Ammon's horn (tissue), 1 donor: ENCODE measurements around the gene NR2E1.

Experiments
- DNase-seq: peaks from one replicate; pipeline ENCODE4 v3.0.0-alpha.2; 2016; ENCODE audit warnings: low spot score

The NR2E1 gene

DNA sequence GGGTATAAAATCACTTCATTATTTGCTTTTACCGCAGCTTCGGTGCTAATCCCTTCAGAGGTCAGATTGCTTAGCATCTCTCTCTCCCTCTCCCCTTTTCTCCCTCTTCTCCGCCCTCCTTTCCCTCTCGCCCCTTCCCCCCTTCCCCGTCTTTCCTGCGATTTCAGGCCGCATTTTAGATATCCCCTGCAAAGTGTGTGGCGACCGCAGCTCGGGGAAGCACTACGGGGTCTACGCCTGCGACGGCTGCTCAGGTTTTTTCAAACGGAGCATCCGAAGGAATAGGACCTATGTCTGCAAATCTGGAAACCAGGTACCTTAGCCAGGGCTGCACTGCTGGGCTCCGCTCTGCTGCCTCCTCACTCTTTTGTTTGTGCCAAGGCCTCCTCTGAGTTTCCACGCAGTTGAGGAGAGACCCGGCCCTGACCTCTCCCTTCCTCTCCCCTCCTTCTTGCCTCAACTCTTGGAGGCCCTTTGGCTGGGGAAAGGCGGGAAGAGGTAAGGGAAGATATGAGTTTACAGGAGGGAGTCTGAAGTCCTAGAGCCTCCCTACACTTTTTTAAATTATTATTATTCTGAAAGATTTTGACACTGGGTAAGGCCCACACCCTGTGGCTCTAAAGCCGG lies 5.6 kb downstream of the NR2E1 start:
- DNase-seq = no peak

DNA sequence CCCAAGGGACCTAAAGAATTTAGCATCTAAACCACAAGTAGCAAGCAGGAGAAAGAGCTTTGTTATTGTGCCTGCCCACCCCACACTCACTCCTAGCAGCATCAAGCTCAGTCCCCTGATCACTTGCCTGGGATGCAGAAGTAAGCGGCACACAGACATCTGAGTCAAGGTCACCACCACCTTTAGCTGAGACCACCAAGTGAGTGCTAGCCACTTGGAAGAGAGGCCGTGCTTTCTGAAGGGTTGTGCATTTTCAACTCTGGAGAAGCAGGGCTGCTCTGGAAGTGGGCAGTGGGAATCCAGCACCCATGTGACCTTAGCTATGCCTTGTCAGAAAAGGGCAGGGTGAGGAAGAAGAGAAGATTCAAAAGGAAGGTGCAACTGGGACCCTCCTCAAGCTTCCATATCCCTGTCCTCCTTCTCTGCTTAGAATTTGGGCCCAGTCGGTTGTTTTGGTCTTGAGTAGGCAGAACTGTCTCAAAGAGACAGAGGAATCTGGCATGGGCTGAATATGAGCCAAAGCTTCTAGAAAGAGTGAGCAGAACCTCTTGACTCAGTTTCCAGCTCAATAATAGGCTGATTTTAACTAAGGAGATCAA lies 6.2 kb downstream of the NR2E1 start:
- no peak for DNase-seq

DNA sequence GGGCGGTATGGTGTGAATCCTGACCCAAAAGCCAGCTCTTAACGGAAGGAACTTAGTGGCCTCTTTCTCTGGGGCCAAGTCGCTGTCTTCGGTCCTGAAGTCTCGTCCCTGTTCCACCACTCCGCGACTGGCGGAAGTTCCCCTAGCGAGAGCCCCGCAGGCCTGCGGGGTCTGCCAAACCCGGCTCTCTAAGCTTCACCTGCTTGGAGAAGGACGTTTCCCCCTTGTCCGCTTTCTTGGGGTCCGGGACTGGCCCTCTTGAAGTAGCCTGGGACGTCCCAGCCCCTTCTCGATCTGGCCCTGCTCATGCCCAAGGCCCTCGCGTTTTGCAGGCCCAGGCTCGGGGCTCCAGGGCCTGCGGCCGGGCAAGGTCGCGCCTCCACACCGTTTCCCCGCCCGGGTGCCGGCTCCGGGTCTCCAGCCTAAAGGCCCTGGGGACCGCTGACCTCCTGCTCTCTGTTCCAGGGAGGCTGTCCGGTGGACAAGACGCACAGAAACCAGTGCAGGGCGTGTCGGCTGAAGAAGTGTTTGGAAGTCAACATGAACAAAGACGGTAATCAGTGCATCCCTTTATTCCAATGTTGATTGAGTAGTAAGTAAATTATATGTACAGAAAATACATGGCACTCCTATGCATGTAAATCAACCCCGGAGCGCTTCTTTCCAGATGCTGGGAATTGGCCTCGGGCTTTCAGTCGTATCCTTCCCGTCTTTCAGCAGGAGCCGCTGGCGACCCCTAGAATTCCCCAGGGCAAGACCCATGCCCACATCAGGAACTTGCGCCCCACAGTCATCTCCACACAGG lies 8.8 kb downstream of the NR2E1 start:
- DNase-seq = no peak

GRCh38 chr6:108175176-108175591 lies 9.4 kb downstream of the NR2E1 start:
- DNase-seq = no peak

GRCh38 chr6:108175592-108176279 lies 9.9 kb downstream of the NR2E1 start:
- DNase-seq = no peak

- DNase-seq = no peak
These were observed 10.7 kb downstream of the NR2E1 start for GRCh38 chr6:108176281-108177089.

GRCh38 chr6:108179741-108180140 lies 13.9 kb downstream of the NR2E1 start:
- DNase-seq = no peak

GRCh38 chr6:108180266-108180665 lies 14.4 kb downstream of the NR2E1 start:
- DNase-seq = no peak

- no peak for DNase-seq
These were observed 15.0 kb downstream of the NR2E1 start for GRCh38 chr6:108180776-108181175.

DNA sequence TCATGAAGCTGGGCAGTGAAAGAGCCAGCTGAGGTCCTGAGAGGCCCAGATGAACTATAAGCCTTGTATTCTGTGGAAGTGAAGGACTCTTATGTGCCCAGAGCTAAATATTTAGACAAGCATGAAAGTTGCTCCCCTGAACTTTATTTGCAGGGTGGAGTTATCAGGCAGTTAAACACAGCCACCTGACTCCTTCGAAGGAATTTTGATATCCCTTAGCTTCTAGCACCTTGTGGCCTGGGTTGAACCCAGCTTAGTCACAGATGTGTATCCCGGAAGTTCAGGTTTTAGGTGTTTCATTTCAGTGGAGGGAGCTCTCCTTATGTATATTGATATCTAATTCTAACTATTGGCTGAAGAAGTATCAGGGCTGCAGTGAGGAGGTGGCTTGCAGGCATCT lies 20.4 kb downstream of the NR2E1 start:
- DNase-seq = no peak

DNA sequence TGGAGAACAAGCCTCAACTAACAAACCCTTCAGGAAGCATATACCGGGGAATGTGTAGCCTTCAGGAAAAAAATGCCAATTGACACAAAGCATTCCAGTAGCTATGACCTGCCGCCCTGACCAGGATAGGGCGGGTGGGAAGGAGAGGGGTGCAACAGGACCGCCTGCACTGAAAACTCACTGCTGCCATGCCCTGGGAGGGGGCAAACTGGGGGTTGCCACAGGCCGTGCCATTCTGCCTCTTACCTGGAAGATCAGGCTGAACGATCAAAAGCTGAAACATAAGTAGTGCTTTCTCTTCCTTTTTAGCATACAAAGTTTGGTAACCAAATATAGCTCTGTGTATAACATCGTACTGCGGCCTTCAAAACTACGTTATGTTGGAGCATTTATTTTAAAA lies 21.7 kb downstream of the NR2E1 start:
- DNase-seq = no peak

DNA sequence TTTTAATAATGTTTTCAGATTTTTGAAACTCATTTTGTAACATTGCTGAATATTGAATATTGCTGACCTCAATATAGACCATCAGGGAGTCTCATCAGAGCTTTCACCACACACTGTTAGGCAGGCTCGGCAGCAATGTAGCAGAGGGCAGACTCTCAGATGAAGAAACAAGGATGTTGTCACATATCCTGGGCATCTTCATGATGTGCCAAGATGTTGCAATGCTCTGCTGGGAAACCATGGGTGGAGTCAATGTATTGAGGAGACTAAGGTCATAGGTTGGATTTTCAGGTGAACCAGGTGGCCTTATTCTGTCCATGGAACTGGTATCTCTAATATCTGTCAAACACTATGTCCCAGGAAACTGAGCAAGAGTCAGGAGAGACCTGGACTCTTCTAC lies 27.3 kb downstream of the NR2E1 start:
- DNase-seq = no peak

DNA sequence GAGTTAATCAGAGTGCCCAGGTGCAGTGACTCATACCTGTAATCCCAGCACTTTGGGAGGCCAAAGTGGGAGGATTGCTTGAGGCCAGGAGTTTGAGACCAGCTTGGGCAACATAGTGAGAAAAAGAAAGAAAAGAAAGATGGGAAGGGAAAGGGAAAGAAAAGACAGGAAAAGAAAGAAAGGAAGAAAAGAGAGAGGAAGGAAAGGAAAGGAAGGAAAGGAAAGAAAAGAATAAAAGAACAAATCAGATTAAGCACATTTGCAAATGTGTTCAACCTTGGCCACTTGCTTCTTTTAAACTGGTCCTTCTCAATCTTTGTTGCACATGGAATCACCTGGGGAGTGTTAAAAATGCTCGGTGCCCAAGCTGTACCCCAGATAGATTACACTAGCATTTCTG lies 28.0 kb downstream of the NR2E1 start:
- DNase-seq = no peak

GRCh38 chr6:108194503-108194902 lies 28.7 kb downstream of the NR2E1 start:
- no peak for DNase-seq

GRCh38 chr6:108195209-108195608 lies 29.4 kb downstream of the NR2E1 start:
- no peak for DNase-seq

GRCh38 chr6:108198761-108199498 lies 33.1 kb downstream of the NR2E1 start:
- no peak for DNase-seq

GRCh38 chr6:108200186-108200585 lies 34.4 kb downstream of the NR2E1 start:
- DNase-seq = no peak

GRCh38 chr6:108200631-108201030 lies 34.8 kb downstream of the NR2E1 start:
- DNase-seq = no peak

DNA sequence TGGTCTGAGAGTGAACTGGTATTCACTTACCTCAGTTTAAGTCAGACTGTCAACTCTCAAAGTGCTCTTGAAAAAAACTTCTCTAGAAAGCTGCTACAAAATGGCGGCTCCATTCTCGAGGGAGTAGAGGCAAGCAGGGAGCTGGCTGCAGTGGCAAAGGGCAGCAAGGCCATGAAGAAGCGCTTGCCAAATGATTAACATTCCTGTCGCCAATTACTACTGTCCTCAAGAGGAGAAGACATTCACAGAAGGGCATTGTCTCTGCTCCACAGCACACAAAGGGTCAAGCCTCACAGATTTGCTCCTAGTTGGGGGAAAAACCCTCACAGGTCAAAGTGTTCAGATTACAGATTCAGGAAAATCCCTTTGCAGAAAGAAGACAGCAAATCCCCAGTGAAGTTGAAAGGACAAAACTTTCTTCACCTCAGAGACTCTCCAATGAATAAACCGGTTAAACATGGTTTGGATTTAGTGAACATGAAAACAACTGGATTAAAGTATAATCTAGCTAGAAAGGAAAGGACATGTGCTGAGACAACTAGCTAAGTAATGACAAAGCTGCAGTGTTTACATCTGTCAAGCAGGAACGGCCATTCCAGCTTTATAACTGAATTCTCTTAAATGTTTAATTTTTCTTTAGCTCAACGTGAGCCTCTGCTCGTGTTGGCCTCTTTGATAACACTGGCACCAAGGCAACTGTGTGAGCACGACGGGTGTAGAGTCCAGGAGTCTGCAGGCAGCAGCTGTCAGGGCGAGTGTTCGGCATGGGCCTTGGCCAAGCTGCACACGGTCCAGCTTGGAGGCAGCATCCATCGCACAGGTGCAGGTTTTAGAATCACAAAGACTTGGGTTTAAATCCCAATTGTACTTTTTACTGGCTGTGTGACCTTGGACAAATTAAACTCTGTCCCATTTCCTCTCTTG lies 37.6 kb downstream of the NR2E1 start:
- DNase-seq = peak; percentile 5

DNA sequence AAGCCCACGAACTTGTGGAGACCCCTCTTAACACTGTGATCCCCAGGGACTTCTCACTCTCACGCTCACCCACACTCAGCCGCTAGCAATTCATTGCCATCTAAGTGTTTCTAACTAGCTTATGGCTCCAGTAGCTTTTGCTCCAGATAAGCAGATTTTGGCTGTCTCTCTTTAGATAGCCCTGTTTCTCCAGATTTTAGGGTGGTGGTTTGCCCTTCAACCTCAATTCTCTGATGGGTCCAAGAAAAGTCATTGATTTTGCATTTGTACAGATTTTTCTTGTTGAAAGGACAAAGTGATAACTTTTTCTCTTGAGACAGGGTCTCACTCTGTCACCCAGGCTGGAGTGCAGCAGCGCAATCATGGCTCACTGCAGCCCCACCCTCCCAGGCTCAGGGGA lies 41.2 kb downstream of the NR2E1 start:
- DNase-seq = no peak
